ENCODE data around the gene RNPC3.
"Not testable (repeated sequence)": the region's sequence is repeated elsewhere in the genome, so short reads cannot be mapped to it uniquely, and the experiment has no call there.

The RNPC3 gene

GRCh38 chr1:103561124-103561523 is 35.6 kb downstream of the RNPC3 start:
- DNase-seq = not testable (repeated sequence)

DNA sequence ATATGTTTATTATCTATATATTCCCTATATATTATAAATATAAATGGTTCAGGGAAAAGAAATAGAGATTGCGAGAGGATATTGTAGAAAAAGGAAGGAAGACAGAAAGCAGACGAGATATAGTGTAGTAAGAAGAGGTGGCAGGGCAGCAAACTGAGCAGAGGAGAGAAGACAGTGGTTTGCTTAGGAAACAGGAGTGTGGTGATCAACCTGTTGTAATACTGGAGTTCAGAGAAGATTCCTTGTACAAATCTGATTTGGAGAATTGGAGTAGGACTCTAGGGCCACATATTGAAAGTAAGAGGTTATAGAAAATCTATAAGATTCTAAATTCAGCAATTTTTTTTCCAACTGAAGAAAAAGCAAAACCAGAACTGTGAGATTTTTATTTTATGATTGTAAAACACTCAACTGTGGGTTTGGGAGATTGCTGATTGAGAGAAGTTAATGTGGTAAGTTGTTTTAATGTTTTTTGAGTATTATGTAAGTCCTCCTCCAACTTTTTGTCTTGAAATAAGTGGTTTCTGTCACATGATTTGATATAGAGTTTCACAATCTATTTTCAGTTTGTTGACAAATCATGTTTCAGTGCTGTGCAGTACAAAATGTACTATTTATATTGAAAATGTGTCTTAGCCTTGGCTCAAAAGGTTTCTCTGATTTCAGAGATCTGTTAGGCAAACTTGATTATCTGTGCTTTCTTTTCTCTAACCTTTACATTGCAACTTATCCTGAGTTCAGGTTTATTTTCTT is 36.3 kb downstream of the RNPC3 start:
- DNase-seq = no peak

DNA sequence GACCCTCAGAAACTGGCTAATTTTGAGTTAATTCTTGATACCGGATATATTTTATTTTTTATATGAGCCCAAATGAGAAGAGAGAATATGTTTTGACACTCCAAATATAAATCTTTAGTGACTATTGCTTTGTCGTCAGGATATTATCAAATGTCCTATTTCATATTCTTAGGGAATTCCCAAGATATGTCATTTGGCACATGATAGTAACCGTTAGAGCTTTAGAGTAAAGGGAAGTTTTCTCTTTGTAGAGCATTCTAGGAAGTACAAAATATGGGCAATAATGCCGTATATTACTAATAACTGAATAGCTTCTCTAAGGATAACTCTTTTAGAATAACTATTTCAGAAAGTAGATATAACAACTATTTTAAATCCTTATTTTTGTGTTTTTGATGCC is 37.6 kb downstream of the RNPC3 start:
- no peak for DNase-seq

- no peak for DNase-seq
These were observed 44.0 kb downstream of the RNPC3 start for GRCh38 chr1:103569493-103569892.

DNA sequence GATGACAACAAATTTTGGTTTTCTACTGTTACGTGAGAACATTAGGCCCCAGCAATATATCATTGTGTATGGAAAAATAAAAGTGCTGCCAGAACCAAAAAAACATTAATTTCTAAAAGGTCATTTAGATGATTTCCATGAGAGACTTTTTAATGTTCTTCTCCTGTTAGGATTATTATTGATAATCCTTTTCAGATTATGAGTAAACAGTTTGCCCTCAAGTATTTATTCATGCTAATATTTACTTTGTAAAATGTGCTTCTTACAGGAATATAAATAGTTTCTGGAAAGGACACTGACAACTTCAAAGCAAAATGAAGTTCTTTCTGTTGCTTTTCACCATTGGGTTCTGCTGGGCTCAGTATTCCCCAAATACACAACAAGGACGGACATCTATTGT is 45.8 kb downstream of the RNPC3 start, which contains the start of gene AMY2B:
Gene AMY2B, plus strand, starts transcription at position 301 of the 400 bp plus-strand sequence. Its CDS starts 14 bp downstream, at position 315.
- not testable (repeated sequence) for DNase-seq

GRCh38 chr1:103576065-103576464 is 50.6 kb downstream of the RNPC3 start:
- no peak for DNase-seq

- not testable (repeated sequence) for DNase-seq
These were observed 51.3 kb downstream of the RNPC3 start for GRCh38 chr1:103576784-103577183.

- DNase-seq = no peak
These were observed 57.0 kb downstream of the RNPC3 start for GRCh38 chr1:103582464-103582863.

DNA sequence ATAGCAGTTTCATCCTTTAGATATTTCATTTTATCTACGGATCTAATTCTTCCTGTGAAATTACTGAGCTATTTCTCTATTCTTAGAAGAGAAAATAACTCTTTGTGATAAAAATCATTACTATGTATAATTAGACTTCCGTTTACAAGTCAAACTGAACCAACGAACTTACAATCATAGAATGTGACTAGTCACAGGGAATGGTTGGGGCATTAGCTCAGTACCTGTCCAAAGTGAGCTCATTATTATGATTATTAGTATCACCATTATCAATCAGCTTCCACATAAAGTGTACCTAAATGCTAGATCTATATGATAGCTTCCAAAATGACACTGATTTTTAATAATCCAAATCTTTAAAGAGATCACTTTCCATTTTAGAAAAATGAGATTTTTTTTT is 58.4 kb downstream of the RNPC3 start:
- no peak for DNase-seq

DNA sequence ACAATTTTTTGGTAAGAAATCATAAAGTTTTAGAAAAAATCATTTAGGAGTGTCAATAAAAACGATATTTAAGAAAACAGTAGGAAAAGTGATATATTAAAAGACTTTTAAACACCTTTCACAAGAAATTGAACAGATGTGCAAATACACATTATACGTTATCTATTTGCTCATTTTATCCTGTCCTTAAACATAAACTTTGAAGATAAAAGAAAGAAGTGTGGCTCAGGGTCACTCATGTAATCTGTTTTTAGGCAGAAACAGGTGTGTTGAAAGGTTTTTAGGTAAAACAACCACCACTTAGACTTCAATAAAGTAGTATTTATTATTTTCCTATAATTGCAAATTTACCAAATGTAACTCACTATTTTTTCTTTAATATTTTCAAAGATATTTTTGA is 59.0 kb downstream of the RNPC3 start:
- DNase-seq = no peak

DNA sequence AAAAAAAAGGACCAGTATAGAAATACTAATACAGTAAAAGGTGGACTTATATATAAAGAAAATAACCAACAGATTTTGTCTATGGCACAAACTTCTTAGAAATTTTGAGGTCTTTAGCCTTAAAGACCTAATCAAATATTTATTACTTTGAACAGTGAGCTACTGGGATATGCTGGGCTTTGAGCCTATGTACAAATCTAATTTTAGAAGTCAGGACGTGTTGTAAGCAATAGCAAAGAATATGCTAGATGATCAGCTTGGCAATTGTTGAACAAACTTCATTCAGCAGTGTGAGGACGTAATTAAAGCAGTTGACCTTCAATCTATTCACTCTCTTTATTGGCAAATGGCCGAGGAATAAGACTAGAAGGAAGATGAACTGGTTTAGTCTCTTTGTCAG is 77.2 kb downstream of the RNPC3 start:
- DNase-seq = not testable (repeated sequence)

Data from activated CD4-positive, CD25-positive, alpha-beta regulatory T cell (primary cell).